NCI-H187 treated with DMSO at 0.1 percent for 48 hours (cell line): ENCODE results near the gene ZPBP2.
"Not testable (repeated sequence)": the region's sequence is repeated elsewhere in the genome, so short reads cannot be mapped to it uniquely, and the experiment has no call there.

ENCODE experiments used
- DNase-seq: peaks from one replicate; lab custom pipeline; 2025; lab: John Stamatoyannopoulos, UW

ZPBP2 gene

GRCh38 chr17:39855911-39856649, 11.9 kb upstream of the ZPBP2 start:
- DNase-seq = not testable (repeated sequence)

GRCh38 chr17:39861235-39861634, 6.8 kb upstream of the ZPBP2 start:
- DNase-seq = no peak

- no peak for DNase-seq
Measured at GRCh38 chr17:39863244-39863917, 4.6 kb upstream of the ZPBP2 start.

- DNase-seq = no peak
Measured at GRCh38 chr17:39863918-39864746, 3.9 kb upstream of the ZPBP2 start, which contains the start of gene IKZF3. Gene IKZF3, minus strand, starts transcription at chr17:39864312. Its CDS starts 186 bp downstream, at chr17:39864126.

GRCh38 chr17:39866013-39866730, 1.8 kb upstream of the ZPBP2 start:
- no peak for DNase-seq

- DNase-seq = no peak
Measured at GRCh38 chr17:39867084-39867879, 720 bp upstream of the ZPBP2 start.

GRCh38 chr17:39868554-39868942, 546 bp downstream of the ZPBP2 start:
- DNase-seq = no peak

- no peak for DNase-seq
Measured at GRCh38 chr17:39870776-39871175, 2.8 kb downstream of the ZPBP2 start.

GRCh38 chr17:39871801-39872200, 3.8 kb downstream of the ZPBP2 start:
- DNase-seq = no peak

- no peak for DNase-seq
Measured at GRCh38 chr17:39872751-39873150, 4.7 kb downstream of the ZPBP2 start.

GRCh38 chr17:39886102-39886501, 18.1 kb downstream of the ZPBP2 start:
- not testable (repeated sequence) for DNase-seq

- no peak for DNase-seq
Measured at GRCh38 chr17:39887078-39887477, 19.1 kb downstream of the ZPBP2 start.

- no peak for DNase-seq
Measured at GRCh38 chr17:39889200-39889599, 21.2 kb downstream of the ZPBP2 start.

GRCh38 chr17:39894681-39895376, 26.8 kb downstream of the ZPBP2 start:
- DNase-seq = no peak

- DNase-seq = no peak
Measured at GRCh38 chr17:39898088-39898487, 30.1 kb downstream of the ZPBP2 start.

GRCh38 chr17:39899215-39899614, 31.2 kb downstream of the ZPBP2 start:
- DNase-seq = no peak

GRCh38 chr17:39902027-39902426, 34.0 kb downstream of the ZPBP2 start:
- DNase-seq = not testable (repeated sequence)

- no peak for DNase-seq
Measured at GRCh38 chr17:39903158-39903884, 35.3 kb downstream of the ZPBP2 start.

- DNase-seq = no peak
Measured at GRCh38 chr17:39904990-39905288, 36.9 kb downstream of the ZPBP2 start.

GRCh38 chr17:39908789-39909352, 40.9 kb downstream of the ZPBP2 start:
- no peak for DNase-seq
